Inferior parietal cortex (tissue), 1 donor: ENCODE results near the gene PHACTR3.

ENCODE experiments used
- DNase-seq: peaks from one replicate; pipeline ENCODE4 v3.0.0-alpha.2; 2016; ENCODE audit errors: extremely low spot score

Gene PHACTR3

GRCh38 chr20:59646487-59646886 is 42.1 kb downstream of the PHACTR3 start:
- DNase-seq: no peak

- no peak for DNase-seq
These were observed 42.9 kb downstream of the PHACTR3 start for GRCh38 chr20:59647271-59647670.

- no peak for DNase-seq
These were observed 44.2 kb downstream of the PHACTR3 start for GRCh38 chr20:59648466-59649070.

- DNase-seq: no peak
These were observed 46.1 kb downstream of the PHACTR3 start for GRCh38 chr20:59650418-59650817.

- no peak for DNase-seq
These were observed 48.0 kb downstream of the PHACTR3 start for GRCh38 chr20:59652381-59652780.

- DNase-seq: no peak
These were observed 52.1 kb downstream of the PHACTR3 start for GRCh38 chr20:59656417-59656816.

GRCh38 chr20:59657459-59658046 is 53.2 kb downstream of the PHACTR3 start:
- DNase-seq: no peak

GRCh38 chr20:59660471-59660870 is 56.1 kb downstream of the PHACTR3 start:
- DNase-seq: no peak

GRCh38 chr20:59661153-59661552 is 56.8 kb downstream of the PHACTR3 start:
- DNase-seq: no peak

GRCh38 chr20:59661621-59662020 is 57.3 kb downstream of the PHACTR3 start:
- DNase-seq: no peak

- no peak for DNase-seq
These were observed 57.8 kb downstream of the PHACTR3 start for GRCh38 chr20:59662161-59662560.

- no peak for DNase-seq
These were observed 58.6 kb downstream of the PHACTR3 start for GRCh38 chr20:59662856-59663512.

GRCh38 chr20:59663513-59664060 is 59.2 kb downstream of the PHACTR3 start:
- no peak for DNase-seq

GRCh38 chr20:59664421-59664941 is 60.1 kb downstream of the PHACTR3 start:
- no peak for DNase-seq

- DNase-seq: no peak
These were observed 61.6 kb downstream of the PHACTR3 start for GRCh38 chr20:59665656-59666555.

- no peak for DNase-seq
These were observed 62.2 kb downstream of the PHACTR3 start for GRCh38 chr20:59666586-59666985.

GRCh38 chr20:59667131-59667530 is 62.8 kb downstream of the PHACTR3 start:
- no peak for DNase-seq

GRCh38 chr20:59667981-59668515 is 63.7 kb downstream of the PHACTR3 start:
- no peak for DNase-seq

- no peak for DNase-seq
These were observed 64.8 kb downstream of the PHACTR3 start for GRCh38 chr20:59668926-59669850.

GRCh38 chr20:59670786-59671492 is 66.6 kb downstream of the PHACTR3 start:
- no peak for DNase-seq
